GM19438 (cell line): ENCODE results near the gene ZNF140.

Experiments
- ATAC-seq: cut with Tn5 transposase; IDR thresholded peaks from one replicate; pipeline ENCODE4 v1.9.1; 2021; ENCODE audit warnings: low read depth; ENCODE audit not compliant: unreplicated experiment

ZNF140 gene

DNA sequence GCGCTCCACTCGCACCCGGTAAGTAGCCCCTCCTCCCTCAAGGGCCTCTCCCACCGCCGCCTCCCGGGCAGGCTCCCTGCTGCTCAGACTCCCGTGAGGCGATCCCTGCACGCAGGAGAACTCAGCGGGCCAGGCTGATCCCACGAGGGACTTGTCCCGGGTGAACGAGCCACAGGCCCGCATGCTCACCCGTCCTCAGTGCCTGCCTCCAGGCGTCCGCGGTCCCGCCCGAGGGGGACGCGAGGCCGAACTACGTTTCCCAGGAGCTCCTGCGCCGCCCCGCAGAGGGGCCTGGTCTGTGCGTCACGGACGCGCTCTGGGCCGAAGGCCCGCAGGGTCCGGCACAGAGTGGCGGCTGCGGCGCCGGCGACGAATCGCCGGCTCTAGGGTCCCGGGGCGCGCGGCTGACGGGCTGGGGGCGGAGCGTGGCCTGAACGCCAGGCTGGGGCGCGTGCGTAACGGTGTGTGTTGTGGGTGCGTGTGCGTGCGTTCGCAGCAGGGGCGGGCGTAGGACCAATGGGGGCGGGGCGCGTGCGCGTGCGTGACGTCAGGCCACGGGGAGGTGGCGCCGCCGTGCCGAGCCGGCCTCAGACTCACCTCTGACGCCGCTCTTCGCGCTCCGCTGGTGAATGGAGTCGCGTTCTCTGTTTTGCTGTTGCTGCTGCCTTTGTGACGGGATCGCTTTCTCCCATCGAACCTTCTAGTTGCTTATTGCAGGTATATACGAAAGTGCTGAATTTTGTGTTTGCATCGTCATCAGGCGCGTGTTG lies 49.5 kb downstream of the ZNF140 start, which contains the start of the genes ZNF10 and ZNF891:
ZNF10 (plus strand) TSS at position 590 of the 770 bp plus-strand sequence. CDS start 13,866 bp downstream, outside the sequence.
ZNF891 (minus strand) TSS at position 237 of the 770 bp plus-strand sequence. CDS start 8,356 bp downstream, outside the sequence.
- peak; percentile 94 for ATAC-seq

DNA sequence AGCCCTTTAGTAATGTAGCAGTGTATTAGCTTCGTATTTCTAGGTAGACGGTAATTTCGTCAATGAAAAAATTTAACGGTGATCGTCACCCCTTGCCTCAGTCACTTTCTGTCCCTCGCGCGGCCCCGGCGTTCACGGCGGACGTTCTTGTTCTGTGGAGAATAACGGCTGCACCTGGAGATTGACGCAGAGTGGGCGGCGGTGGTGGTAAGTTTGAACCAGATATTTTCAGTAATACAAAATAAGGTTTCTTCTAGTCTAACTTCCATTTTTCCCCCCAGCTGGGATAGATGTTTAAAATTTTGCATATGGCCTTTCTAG lies 50.0 kb downstream of the ZNF140 start:
- no peak for ATAC-seq

DNA sequence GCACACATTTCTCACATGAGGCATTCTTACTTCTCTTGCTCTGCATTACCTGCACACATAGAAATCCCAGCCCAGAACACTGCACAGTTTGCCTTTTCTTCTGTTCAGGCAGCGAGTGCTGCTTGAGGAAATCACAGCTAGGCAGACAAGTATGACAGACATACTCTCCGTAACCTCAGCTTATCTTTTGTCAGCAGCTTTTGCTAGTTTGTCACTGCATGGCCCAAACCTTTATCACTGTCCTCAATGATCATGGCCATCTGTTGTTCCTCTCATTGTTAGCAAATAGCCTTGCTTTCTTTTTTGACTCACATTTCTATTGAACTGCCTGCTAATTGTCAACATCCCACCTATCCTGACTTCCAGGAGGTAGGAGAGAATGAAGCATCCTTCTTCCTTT lies 55.0 kb downstream of the ZNF140 start:
- no peak for ATAC-seq

DNA sequence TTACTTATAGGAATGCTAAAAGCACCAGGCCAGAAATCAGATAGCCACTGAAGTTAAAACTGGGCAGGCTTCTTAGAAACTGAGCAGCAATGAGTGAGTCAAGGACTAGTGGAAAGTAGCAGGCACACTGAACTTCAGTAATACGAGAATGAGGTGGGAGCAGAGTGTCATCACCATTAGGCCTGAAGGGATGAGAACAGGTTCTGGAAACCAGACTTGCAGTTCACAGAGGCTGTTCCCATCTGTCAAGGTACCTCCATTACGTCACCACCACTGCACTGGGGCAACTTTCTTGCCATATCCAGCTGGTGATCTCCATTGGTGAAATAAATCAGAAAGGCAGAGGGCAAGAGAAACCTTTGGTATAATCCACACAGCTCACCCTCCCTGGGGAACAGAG lies 65.3 kb downstream of the ZNF140 start:
- ATAC-seq = no peak

DNA sequence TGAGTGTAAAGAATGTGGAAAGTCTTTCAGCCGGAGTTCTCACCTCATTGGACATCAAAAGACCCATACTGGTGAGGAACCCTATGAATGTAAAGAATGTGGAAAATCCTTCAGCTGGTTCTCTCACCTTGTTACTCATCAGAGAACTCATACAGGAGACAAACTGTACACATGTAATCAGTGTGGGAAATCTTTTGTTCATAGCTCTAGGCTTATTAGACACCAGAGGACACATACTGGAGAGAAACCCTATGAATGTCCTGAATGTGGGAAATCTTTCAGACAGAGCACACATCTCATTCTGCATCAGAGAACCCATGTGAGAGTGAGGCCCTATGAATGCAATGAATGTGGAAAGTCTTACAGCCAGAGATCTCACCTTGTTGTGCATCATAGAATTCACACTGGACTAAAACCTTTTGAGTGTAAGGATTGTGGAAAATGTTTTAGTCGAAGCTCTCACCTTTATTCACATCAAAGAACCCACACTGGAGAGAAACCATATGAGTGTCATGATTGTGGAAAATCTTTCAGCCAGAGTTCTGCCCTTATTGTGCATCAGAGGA lies 75.5 kb downstream of the ZNF140 start:
- ATAC-seq = no peak
